HEK293T (cell line): ENCODE measurements around the gene ITGAE.

Experiments used
- ARNT ChIP-seq: fragments of 450-650 bp; IDR thresholded peaks from 2 replicates; pipeline ENCODE4 v1.6.1; 2017; ENCODE audit warnings: mild to moderate bottlenecking
- BHLHE40 ChIP-seq: fragments of 450-650 bp; IDR thresholded peaks from 2 replicates; pipeline ENCODE4 v1.6.1; 2016; ENCODE audit warnings: mild to moderate bottlenecking, moderate library complexity, borderline replicate concordance
- ELF4 ChIP-seq: fragments of 450-650 bp; IDR thresholded peaks from 2 replicates; pipeline ENCODE4 v1.6.1; 2017; ENCODE audit warnings: antibody characterized with exemption
- NFRKB ChIP-seq: fragments of 450-650 bp; IDR thresholded peaks from 2 replicates; pipeline ENCODE4 v1.6.1; 2016; ENCODE audit warnings: mild to moderate bottlenecking, moderate library complexity
- PKNOX1 ChIP-seq: fragments of 450-650 bp; IDR thresholded peaks from 2 replicates; pipeline ENCODE4 v1.6.1; 2016
- SP1 ChIP-seq: fragments of 450-650 bp; IDR thresholded peaks from 2 replicates; pipeline ENCODE4 v1.6.1; 2017
- SUZ12 ChIP-seq: fragments of 450-650 bp; IDR thresholded peaks from 2 replicates; pipeline ENCODE4 v1.6.1; 2016; ENCODE audit warnings: mild to moderate bottlenecking
- ZNF384 ChIP-seq: fragments of 450-650 bp; IDR thresholded peaks from 2 replicates; pipeline ENCODE4 v1.6.1; 2016

GRCh38 chr17:3755335-3756030 lies 45.5 kb downstream of the ITGAE start:
- no peak for TF ChIP-seq SUZ12
- no peak for TF ChIP-seq ELF4
- TF ChIP-seq BHLHE40 = no peak
- TF ChIP-seq NFRKB = no peak
- TF ChIP-seq PKNOX1 = no peak
- TF ChIP-seq SP1 = no peak
- no peak for TF ChIP-seq ARNT
- no peak for TF ChIP-seq ZNF384
